ENCODE results near the gene NUMBL.

DNA sequence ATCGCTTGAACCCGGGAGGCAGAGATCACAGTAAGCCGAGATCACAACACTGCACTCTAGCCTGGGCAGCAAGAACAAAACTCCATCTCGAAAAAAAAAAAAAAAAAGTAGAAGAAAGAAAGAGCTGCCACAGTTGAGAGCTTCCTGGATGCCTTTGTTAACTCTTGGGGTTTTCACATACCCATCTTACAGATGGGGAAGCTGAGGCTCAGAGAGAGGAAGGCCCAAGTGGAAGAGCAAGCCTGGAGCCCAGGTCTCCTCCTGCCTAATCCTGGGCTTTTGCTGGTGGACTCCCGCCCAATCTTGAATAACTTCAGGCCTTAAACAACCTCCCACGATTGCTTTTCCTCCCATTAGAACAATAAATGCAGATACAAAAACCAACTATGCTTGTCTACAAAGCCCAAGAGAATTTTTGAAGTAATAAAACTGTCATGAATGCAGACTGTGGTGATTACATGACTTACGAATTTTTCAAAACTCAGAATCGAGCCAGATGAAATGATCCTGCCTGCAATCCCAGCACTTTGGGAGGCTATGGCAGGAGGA is 47.6 kb downstream of the NUMBL start:
- TF ChIP-seq, protein P1, sequence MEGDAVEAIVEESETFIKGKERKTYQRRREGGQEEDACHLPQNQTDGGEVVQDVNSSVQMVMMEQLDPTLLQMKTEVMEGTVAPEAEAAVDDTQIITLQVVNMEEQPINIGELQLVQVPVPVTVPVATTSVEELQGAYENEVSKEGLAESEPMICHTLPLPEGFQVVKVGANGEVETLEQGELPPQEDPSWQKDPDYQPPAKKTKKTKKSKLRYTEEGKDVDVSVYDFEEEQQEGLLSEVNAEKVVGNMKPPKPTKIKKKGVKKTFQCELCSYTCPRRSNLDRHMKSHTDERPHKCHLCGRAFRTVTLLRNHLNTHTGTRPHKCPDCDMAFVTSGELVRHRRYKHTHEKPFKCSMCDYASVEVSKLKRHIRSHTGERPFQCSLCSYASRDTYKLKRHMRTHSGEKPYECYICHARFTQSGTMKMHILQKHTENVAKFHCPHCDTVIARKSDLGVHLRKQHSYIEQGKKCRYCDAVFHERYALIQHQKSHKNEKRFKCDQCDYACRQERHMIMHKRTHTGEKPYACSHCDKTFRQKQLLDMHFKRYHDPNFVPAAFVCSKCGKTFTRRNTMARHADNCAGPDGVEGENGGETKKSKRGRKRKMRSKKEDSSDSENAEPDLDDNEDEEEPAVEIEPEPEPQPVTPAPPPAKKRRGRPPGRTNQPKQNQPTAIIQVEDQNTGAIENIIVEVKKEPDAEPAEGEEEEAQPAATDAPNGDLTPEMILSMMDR (IDR thresholded peaks at IDR 0.05; ENCODE audit: insufficient read depth, low read depth, low read length), result no peak
- TF ChIP-seq EZH2 (IDR thresholded peaks at IDR 0.05; ENCODE audit: insufficient read depth, low read length), result no peak

Data from astrocyte (in vitro differentiated cells and primary cell).